Activated T-cell treated with anti-CD3 and anti-CD28 coated beads for 24 hours (primary cell): ENCODE results near the gene C21orf58.

Source experiments
- DNase-seq: peaks from one replicate; pipeline ENCODE4 v3.0.0-alpha.2; 2020; ENCODE audit warnings: low read depth

C21orf58 gene

GRCh38 chr21:46352913-46353312 lies 29.2 kb upstream of the C21orf58 start:
- DNase-seq: no peak

GRCh38 chr21:46352164-46352515 lies 28.5 kb upstream of the C21orf58 start:
- DNase-seq: no peak

- DNase-seq: no peak
Measured at GRCh38 chr21:46351476-46352163, 27.9 kb upstream of the C21orf58 start.

GRCh38 chr21:46350981-46351380 lies 27.3 kb upstream of the C21orf58 start:
- no peak for DNase-seq

- DNase-seq: no peak
Measured at GRCh38 chr21:46350571-46350970, 26.9 kb upstream of the C21orf58 start.

GRCh38 chr21:46349134-46349760 lies 25.6 kb upstream of the C21orf58 start:
- DNase-seq: no peak

GRCh38 chr21:46347791-46348381 lies 24.2 kb upstream of the C21orf58 start:
- no peak for DNase-seq

- no peak for DNase-seq
Measured at GRCh38 chr21:46347203-46347550, 23.5 kb upstream of the C21orf58 start.

GRCh38 chr21:46346296-46347202 lies 22.9 kb upstream of the C21orf58 start:
- DNase-seq: no peak

GRCh38 chr21:46345861-46346260 lies 22.2 kb upstream of the C21orf58 start:
- DNase-seq: no peak

- no peak for DNase-seq
Measured at GRCh38 chr21:46344219-46344915, 20.7 kb upstream of the C21orf58 start.

GRCh38 chr21:46340998-46341397 lies 17.3 kb upstream of the C21orf58 start:
- DNase-seq: no peak

GRCh38 chr21:46336603-46337002 lies 12.9 kb upstream of the C21orf58 start:
- DNase-seq: no peak

- DNase-seq: no peak
Measured at GRCh38 chr21:46334351-46335140, 10.9 kb upstream of the C21orf58 start.

- no peak for DNase-seq
Measured at GRCh38 chr21:46329796-46330195, 6.1 kb upstream of the C21orf58 start.

- DNase-seq: no peak
Measured at GRCh38 chr21:46328151-46328550, 4.5 kb upstream of the C21orf58 start.

- no peak for DNase-seq
Measured at GRCh38 chr21:46327711-46328110, 4.0 kb upstream of the C21orf58 start.

- no peak for DNase-seq
Measured at GRCh38 chr21:46326110-46326703, 2.5 kb upstream of the C21orf58 start.

- DNase-seq: peak; percentile 20
Measured at GRCh38 chr21:46325073-46325912, 1.6 kb upstream of the C21orf58 start.
